Right renal pelvis (tissue), 4 donors: ENCODE measurements around the gene CD82. TPM values are rescaled to one million over a fixed set of nuclear protein-coding genes. Genes with fewer than 3 reads are reported as not detected.

Experiments used
- DNase-seq, 4 donors: peaks; one replicate each; pipeline ENCODE4 v3.0.0-alpha.2; 2013; ENCODE audit warnings: low read depth in 4 of 4, low spot score in 3 of 4, missing footprints in 1 of 4
- polyA plus RNA-seq, 4 donors: library from polyadenylated mRNA; unstranded; fragments of 120-200 nt; gene quantifications; one replicate each; pipeline ENCODE4 v1.2.1, GENCODE V29; 2013; ENCODE audit not compliant: insufficient read length in 4 of 4

The CD82 gene
- polyA plus RNA-seq, 4 donors, result 18.7 to 23.7 (median 20.0) TPM

DNA sequence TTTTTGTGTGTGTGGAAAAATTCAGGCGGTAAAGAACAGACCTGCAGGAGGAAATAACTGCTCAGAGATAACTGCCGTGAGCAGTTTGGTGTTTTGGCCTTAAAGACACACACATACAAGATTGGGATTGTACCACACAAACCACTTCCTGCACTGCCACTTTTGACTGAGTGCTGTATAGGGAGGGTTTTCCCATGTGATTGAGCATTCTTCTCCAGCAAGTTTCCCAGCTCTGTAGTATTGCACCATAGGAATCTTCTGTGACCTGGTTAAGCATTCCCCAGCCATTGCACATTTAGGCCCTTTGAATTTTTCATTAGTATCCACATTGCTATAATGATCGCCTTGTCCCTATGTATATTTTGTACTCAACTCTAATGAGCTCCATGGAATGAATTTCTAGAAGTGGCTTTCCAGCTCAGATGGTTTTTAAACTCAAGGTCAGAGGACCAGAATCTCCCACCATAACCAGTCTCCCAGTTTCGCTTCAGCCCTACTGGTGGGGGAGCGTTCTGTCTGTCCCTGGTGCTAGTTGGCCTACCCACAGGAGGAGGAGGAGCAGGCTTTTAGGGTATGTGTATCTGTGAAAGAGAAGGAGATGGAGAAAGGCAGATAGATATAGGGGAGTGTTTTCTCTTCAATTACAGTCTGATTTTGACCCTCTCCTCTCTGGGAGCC, 9.3 kb downstream of the CD82 start:
- no peak for DNase-seq

DNA sequence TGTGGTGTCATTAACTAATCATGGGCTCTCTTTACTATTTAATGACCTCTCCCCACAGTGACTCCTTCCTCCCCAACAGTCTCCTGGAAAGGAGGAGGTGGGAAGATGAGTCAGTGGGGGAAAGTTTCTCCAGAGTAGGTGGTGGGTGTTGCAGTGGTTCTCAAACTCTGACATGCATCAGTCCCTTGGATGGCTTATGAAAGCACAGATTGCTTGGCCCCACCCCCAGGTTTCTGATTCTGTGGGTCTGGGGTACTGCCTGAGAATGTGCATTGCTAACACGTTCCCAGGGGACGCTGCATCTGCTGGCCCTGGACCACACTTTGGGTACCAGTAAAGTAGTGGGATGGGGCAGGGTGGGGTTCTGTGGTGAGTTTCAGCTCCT, 9.8 kb downstream of the CD82 start:
- no peak for DNase-seq

DNA sequence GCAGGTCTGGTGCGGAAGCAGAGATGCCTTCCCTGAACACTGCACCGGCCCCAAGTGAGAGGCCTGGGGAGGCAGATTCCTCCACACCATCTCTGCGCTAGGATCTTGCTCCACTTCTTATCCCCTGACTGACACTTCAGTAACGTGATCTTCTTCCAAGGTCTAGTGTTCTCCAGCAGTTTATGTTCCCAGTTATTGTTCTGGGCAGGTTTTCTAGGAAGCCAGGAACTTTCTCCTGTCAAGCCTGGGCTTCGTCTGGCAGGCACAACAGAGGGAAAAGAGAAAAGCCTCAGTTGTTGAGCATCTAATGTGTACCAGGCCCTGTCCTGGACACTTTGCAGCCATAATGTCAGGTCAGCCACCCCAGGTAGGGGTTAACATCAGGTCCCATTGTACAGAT, 10.5 kb downstream of the CD82 start:
- no peak for DNase-seq

DNA sequence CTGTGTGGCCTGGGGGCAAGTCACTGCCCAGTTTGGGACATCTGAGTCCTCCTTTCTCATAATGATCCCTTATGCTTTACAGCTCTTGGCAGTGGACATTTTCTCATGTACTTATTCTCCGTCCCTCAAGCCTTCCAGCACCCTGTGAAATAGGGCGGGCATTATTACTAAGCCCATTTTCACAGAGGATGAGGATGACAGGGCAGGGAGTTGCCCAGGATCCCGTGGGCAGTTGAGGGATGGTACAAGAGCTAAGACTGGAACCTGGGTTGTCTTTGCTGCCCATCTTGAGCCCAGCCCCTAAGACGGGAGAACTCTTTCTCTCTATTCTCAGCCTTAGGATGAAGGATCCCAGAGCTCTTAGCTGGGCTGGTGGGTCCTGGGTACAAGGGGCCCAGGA, 11.2 kb downstream of the CD82 start:
- no peak for DNase-seq

DNA sequence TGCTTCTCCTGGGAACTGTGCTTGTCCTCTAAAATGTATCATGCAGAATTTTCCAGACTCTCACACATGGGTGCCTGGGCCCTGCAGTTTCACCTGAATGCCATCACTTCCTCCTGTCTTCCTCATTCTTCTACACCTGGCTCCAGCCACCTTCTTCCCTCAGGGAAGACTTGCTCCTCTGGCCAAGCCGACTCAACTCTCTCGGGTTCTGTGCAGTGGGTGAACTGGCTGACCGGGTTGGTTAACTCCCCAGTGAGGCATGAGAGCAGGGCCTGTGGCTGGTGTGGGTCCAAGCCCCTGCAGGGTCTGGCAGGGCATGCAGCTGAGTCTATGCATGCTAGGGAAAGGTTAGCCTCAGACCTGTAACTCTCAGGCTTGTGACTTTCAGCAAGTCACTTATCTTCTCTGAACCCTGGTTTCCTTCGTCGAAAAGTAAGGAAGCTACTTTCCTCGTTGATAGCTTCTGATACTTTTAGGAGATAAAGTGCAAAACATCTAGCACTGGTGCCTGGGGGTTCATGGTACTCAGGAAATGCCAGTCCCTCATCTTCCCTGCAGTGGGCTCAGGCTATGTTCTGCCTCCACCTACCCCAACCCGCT, 11.9 kb downstream of the CD82 start:
- DNase-seq, result no peak

DNA sequence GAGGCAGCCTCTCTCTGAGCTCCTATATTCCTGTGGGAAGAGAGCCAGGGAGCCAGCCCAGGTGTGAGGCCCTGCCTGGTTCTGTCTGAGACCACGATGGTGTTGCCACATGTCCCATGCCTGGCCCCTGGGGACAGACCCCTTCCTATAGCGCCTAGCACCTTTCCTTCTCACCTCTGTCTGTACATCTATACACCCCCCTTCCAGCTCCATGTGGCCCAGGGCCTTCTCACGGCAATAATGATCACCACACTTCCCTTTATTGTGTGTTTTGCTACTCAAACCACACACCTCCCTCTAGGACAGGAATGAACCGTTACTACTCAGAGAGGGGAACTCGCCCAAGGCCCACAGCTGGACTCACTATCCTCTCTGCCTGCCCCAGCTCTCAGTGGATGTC, 12.8 kb downstream of the CD82 start:
- no peak for DNase-seq

DNA sequence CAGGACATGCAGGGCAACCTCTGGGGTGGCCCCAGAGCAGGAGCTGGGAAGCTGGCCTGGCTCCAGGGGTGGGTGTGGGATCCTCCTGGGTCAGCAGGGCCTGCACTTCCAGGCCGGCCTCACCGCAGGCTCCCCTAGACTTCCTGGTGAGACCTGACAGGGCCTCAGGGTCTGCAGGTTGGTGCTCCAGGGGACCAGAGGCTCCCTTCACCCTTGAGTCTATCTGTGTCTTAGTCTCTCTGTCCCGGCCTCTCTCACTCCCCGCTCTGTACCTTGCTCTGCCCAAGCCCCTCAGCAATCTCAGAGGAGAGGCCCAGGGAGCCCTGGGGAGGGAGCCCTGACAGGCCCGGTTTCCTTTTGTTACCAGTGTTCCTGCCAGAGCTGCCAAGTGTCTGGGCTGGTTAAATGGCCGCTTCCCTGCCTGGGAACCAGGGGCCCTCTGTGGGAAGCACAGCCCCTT, 13.9 kb downstream of the CD82 start:
- DNase-seq, result no peak

DNA sequence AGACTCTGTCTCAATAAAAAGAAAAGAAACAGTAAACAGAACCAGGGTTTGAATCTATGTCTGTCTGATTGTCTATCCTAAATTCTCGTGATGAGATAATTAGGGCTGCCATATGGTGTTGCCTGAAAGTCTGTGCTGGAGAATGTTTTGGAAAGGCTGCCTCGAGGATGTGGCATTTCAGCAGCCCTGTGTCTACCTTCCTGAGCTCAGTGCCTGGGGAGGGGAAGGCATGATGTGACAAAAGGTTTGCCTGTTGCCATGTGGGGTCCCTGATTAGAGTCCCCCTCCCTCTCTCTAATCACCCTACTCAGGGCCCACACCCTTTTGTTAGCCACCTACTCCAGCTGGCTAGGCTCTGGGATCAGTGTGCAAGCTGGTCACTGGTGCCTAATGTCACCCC, 15.2 kb downstream of the CD82 start:
- DNase-seq, result no peak

DNA sequence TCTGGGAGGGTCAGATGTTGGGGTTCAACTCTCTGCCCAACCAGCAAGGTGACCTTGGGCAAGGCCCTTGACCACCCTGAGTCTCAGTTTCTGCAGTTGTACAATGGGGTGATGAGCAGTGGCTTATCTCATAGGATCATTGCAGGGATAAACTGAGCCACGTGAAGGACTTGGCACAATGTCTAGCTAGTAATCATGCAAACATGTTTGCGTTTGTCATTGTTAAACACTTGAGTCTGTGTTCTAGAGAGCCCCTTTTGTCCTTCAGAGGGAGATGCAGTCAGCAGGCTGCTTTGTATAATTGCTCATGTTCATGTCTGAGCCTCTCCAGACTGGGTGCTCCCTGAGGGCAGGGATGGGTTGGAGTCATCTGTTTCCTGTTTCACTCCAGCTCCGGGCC, 15.8 kb downstream of the CD82 start:
- DNase-seq, result no peak

DNA sequence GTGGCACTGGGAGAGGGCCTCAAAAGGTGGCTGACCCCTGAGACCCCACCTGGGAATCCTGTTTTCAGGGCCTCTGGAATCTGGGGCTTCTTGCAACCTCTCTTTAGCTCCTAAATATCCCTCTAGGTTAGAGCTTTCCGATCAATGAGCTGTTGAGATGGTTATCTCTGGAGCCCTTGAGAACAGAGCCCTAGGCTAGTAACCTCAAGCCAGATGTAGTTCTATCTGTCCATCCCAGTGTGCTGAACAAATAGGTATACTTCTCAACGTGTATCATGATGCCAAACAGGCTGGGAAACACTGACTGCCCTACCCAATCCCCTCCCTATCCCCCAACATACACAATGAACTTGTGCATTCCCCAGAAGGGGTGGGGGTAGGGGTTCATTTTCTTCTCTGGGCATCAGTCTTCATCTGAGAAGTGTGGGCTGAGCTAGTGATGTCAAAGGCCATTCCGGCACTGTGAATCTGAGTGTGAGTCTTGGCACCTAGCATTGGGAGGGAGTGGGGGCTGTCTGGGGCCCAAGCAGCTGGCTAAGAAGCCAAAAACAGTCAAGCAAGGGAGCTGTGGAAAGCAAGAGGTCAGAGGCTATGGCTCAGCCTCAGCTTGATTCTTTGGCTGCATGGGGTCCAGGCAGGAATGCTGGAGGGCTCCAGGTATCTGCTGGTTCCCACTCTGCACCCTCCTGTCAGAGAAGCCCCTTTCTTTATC, 17.3 kb downstream of the CD82 start:
- DNase-seq, result no peak

DNA sequence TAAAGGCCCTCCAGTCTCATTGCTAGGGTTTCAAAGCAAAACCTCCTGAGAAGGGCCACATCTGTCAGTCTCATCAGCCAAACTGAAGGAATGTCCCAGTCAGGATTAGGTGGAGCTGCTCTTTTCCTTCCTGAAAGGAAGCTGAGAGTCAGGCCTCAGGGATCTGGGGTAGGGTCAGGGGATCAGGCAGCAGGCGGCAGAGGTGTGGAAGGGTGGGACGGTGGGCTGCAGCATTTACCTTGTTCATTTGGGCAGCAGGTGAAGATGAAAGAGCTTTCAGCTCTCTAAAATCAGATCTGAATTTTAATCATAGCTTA, 17.8 kb downstream of the CD82 start:
- no peak for DNase-seq

DNA sequence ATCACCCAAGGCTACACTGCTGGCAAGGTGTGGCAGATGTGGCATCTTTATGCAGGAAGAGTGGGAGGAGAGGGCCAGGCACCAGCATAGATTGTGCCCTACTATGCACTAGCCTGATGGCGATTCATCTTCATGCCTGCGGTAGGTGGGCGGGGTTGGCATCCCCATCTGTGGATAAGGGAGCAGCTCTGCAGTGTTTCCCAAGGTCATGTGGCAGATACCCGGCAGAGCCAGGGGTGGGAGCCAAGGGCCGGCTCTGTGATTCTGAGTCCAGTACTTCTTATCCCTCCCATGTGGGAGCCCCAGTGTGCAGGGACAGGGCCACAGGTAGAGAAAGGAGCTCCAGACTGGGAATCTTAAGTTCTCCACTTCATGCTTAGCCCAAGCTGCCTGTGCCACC, 20.0 kb downstream of the CD82 start:
- no peak for DNase-seq

DNA sequence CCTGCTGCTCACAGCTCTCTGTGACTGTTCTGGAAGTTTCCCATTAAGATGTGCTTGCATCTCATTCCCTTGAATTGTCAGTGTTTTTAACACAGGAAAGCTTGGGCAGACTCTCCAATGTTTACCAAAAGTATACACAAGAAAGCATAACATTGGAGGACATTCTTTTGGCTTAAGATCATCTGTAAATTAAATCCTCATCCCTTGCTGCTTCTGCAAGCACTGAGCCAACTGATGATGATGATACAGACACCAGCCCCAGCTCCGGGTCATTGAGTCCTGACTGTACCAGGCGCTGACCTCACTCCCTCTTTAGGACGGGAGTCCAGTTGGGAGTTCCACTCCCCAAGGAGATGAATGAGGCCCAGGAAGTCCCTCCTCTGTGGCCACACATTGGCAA, 23.8 kb downstream of the CD82 start:
- DNase-seq, result no peak

DNA sequence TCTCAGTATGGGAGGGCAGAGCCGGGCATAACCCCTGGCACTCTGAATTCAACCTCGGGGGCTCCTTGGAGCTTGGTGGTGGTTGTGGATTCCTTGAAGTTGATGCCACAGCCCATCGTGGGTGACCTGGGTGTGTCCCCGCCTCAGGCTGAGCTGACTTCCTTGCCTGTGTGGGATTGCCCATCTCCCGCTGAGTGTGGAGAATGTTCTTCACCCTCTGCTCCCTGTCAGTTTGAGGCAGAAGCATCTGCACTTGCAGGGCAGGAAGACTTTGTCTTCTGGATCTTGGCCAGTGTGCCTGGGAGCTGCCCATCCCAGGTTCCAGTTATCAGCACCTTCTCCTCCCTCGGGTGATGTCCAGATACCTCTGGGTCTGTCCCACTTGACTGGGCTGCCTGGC, 25.3 kb downstream of the CD82 start:
- no peak for DNase-seq

DNA sequence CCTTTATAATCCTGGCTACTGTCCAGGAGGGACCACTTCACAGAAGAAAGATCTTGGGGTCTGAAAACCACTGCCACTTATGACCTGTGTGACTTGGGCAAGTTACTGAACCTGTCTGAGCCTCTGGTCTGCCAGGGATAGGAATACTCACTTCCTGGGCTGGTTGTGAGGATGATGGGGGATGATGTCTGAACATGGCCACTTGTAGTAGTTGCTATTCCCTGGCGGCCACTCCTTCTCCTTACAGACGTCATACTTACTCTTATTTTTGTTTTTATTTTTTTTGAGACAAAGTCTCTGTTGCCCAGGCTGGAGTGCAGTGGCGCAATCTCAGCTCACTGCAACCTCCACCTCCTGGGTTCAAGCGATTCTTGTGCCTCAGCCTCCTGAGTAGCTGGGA, 26.1 kb downstream of the CD82 start:
- no peak for DNase-seq

DNA sequence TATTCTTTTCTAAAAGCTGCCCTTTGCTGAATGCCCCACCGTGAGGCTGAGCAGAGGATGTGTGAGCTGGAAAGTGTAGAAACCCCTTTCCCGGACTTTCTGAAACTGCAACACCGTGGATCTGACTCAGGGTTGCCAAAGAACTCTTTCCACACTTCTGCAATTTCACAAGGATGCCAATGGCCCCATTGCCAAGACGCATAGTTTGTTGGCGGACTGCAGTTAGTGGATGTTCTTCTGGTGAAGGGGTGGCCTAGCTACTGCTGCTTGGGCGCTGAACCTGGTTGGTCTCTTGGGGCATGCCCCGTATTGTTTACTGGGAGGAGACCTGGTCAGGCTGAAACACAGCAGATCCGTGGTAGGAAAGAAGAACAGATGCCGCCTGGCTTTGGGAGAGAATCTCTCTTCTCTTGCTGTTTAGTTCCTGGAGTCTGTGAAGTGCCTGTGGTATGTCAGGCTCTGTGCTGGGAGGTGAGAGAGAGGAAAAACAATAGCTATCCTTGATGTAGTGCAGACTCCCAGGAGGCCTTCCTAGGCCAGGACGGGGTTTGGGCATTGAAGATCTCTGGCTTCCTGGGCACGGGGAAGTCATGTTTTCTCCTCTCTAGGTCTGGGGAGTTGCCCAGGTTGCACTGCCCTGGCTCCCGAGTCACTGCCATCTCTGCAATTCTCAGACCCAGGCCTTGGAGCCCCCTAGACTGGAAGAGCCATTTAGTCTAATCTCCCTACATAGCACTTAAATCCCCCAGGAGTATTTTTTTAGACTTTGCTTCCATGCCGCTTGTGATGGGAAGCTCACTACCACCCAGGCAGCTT, 26.9 kb downstream of the CD82 start:
- no peak for DNase-seq

DNA sequence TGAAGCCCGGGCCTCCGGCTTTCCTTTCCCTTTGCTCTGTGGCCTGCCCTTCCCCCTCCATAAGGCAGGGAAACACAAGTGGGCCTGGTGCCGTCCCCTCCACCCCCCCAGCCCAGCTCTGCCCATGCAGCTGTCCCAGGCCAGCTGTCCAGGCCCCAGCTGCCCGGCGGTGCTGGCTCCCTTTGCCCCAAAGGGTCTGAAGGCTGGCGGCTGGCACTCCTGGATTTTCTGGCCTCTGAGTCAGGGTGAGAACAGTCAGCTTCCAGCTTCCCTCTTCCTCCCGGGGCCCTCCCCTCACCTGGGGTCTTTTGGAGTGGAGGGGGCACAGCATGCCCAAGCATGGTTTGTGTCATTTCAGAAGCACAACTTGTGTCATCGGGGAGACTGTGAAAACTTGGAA, 27.8 kb downstream of the CD82 start:
- no peak for DNase-seq

DNA sequence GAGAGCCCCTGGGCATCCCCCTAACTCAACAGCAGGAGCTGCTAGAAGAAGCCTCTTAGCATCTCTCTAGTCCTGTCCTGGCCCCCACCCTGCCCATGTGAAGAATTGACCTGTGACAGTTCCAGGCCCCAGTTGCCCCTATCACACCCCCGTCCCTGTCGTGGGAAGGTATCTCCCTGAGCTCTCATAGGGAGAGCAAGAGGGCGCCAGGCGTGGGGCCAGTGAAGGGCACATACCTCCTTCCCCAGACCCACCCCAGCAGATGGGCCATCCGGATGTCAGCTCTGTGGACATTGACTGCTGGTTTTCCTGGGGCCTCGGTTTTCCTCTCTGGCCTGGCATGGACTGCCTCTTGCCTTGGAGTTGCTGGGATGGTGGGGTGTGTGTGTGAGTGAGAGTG, 29.5 kb downstream of the CD82 start:
- no peak for DNase-seq

DNA sequence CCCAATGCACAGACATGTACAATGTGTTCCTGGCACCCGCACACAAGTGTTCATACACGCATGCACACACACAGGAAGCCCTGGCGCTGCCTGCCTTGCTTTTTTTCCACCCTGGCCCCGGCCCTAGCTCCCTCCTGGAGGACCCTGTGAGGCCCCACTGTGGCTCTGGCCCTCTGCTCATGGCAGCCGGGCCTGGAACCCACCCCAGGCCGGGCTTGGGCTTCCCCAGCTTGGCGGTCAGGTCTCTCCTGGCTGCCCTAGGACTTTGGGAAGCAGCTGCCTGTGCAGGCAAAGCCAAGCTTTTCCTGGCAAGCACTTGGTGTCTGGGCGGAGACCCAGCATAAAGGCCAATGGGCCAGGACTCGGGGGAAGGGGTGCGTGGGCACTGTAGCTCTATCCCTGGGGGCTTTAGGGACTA, 30.5 kb downstream of the CD82 start:
- DNase-seq, result no peak

DNA sequence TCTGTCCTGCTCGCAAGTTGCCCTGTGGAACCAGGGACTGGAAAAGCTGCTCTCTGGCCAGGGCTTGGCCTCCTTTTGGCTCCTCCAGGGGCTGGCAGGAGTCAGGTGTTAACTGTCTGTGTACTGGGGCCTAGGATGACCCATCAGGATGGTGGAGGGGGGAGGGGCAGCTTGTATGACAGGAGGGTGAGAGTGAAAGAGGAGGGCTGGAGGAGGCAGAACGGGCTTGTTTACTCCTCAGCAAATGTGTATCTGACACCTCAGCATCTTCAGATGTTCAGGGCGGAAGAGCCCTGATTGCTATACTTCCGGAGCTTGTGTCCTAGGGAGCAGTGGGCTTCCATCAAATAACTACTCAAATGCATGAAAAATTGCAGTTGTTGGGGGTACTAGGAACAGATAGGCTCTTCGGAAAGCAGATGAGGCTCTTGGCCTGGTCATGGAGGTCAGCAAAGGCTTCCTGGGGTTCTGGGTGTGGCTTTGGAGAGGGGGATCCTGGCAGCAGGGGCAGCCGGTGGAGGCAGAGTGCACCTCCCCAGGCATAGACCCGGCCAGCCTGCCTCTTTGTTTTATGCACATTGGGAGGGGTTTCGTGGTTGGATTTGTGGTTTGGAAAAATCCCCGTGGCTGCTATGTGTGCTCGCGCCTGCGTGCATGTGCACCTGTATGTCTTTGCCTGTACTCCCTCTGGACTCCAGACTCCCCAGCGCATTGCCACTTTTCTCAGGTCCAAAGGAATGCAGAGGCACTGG, 31.2 kb downstream of the CD82 start:
- DNase-seq, result no peak
